Activated T-cell treated with anti-CD3 and anti-CD28 coated beads, Interleukin-2, amount 50 U/mL, for 72 hours (primary cell): Measurements from ENCODE around the gene HAGHL. TPM values are rescaled to one million over a fixed set of nuclear protein-coding genes. Genes with fewer than 3 reads are reported as not detected.

Experiments
- ATAC-seq, 2 donors: fragments of 150-1000 bp; cut with Tn5 transposase; replicated peaks in 1 of 2; 2 replicates each; pipeline ENCODE4 v1.10.0; 2021; ENCODE audit warnings: moderate library complexity in 2 of 2, mild to moderate bottlenecking in 1 of 2
- DNase-seq, 2 donors: peaks; one replicate each; pipeline ENCODE4 v3.0.0; 2021 to 2022; ENCODE audit warnings: mixed read lengths in 1 of 2
- H3K27ac Mint-ChIP-seq: one replicate; pipeline ENCODE4 v1.8.0; 2022; ENCODE audit warnings: mild to moderate bottlenecking, moderate library complexity, mixed read lengths
- H3K27me3 Mint-ChIP-seq: one replicate; pipeline ENCODE4 v1.8.0; 2022; ENCODE audit warnings: low read depth, mixed read lengths
- H3K36me3 Mint-ChIP-seq, 2 donors: one replicate each; pipeline ENCODE4 v1.8.0; 2022; ENCODE audit warnings: mixed read lengths in 2 of 2, mild to moderate bottlenecking in 1 of 2; ENCODE audit not compliant: insufficient read depth in 2 of 2
- H3K4me1 Mint-ChIP-seq: one replicate; pipeline ENCODE4 v1.8.0; 2022; ENCODE audit warnings: low read depth, mixed read lengths
- H3K4me3 Mint-ChIP-seq, 2 donors: one replicate each; pipeline ENCODE4 v1.8.0; 2022; ENCODE audit warnings: mild to moderate bottlenecking in 2 of 2, mixed read lengths in 2 of 2, moderate library complexity in 2 of 2
- H3K9me3 Mint-ChIP-seq, 2 donors: one replicate each; pipeline ENCODE4 v1.8.0; 2022; ENCODE audit warnings: mixed read lengths in 2 of 2
- total RNA-seq, 2 donors: library from RNA; stranded (reverse); gene quantifications; one replicate each; pipeline ENCODE4 v1.2.3, GENCODE V29; 2022

HAGHL gene
- total RNA-seq, 2 donors from 2014 or later, result 11.4 to 17.6 TPM

DNA sequence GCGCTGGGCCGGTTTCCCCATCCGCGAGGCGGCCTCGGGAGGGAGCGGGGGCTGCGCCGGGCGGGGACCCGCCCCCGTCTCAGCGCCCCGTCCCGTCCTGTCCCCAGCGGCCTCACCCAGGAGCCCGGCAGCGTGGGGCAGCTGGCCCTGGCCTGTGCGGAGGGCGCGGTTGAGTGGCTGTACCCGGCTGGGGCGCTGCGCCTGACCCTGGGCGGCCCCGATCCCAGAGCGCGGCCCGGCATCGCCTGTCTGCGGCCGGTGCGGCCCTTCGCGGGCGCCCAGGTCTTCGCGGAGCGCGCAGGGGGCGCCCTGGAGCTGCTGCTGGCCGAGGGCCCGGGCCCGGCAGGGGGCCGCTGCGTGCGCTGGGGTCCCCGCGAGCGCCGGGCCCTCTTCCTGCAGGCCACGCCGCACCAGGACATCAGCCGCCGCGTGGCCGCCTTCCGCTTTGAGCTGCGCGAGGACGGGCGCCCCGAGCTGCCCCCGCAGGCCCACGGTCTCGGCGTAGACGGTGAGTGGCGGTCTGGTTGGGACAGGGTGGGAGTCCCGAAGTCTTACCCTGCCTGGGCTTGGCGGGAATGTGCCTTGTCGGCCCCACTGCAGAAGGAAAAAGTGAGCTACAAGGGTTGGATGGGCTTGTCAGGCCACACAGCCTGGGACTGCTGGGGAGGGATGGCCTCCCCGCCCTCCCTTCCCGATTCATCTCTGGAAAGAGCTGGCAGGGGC is 11.3 kb upstream of the HAGHL start:
- Mint-ChIP-seq H3K27me3 (peaks cover 7% of the 10 kb centered on the region), H3K4me3 (peak overlapping the region; percentile 58 to 70), H3K27ac (no peak overlapping the region), H3K4me1 (peaks cover 28% of the 10 kb centered on the region), H3K36me3 (no peaks in the 10 kb centered on the region), H3K9me3 (no peaks in the 10 kb centered on the region)
- ATAC-seq, result peak; percentile 23 to 28
- peak; percentile 42 to 45 for DNase-seq

GRCh38 chr16:716200-716568 is 10.7 kb upstream of the HAGHL start:
- ATAC-seq, result no peak
- Mint-ChIP-seq H3K36me3 (no peaks in the 10 kb centered on the region), H3K4me1 (peaks cover 28% of the 10 kb centered on the region), H3K27me3 (peaks cover 7% of the 10 kb centered on the region), H3K9me3 (no peaks in the 10 kb centered on the region), H3K27ac (no peak overlapping the region), H3K4me3 (peak overlapping the region; percentile 65 to 70)
- no peak for DNase-seq

DNA sequence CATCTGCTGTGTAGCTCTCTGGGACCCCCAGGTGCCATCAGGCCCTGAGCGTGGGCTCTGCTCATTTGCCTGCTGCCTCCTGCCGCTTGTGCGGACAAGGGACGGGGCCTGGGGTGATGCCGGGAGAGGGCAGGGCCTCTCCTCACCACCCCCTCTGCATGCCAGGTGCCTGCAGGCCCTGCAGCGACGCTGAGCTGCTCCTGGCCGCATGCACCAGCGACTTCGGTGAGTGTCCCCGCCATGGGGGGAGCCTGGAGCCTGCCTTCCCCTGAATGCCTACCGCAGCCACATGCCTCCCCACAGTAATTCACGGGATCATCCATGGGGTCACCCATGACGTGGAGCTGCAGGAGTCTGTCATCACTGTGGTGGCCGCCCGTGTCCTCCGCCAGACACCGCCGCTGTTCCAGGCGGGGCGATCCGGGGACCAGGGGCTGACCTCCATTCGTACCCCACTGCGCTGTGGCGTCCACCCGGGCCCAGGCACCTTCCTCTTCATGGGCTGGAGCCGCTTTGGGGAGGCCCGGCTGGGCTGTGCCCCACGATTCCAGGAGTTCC is 10.1 kb upstream of the HAGHL start:
- Mint-ChIP-seq H3K4me3 (peak overlapping the region; percentile 17 to 70), H3K36me3 (no peaks in the 10 kb centered on the region), H3K4me1 (peaks cover 28% of the 10 kb centered on the region), H3K27ac (no peak overlapping the region), H3K27me3 (peaks cover 7% of the 10 kb centered on the region), H3K9me3 (no peaks in the 10 kb centered on the region)
- DNase-seq (no peak), ATAC-seq (no peak)

- peaks cover 4% of the 10 kb centered on the region for H3K27me3 Mint-ChIP-seq
- H3K4me3 Mint-ChIP-seq, result no peak overlapping the region
Measured at GRCh38 chr16:717450-718245, 9.3 kb upstream of the HAGHL start.

DNA sequence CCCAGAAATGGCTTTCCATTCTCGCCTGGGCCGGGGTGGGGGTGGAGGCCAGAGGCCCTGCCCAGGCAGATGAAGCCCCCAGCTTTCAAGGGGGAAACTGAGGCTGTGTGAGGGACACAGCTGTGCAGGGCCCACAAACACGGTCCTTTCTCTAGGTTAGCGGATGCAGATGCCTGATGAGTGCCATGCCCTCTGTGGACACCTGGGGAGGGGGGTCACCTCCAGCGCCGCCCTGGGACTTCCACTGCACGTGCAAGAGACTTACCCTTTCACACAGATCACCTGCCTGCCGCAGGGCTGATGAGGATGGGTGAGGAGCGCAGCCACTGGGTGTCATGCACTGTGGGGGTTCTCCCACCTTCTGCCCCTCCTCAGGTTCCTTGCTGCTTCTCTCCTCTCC is 8.5 kb upstream of the HAGHL start:
- no peaks in the 10 kb centered on the region for H3K9me3 Mint-ChIP-seq
- no peaks in the 10 kb centered on the region for H3K36me3 Mint-ChIP-seq
- H3K4me1 Mint-ChIP-seq, result peaks cover 29% of the 10 kb centered on the region
- H3K4me3 Mint-ChIP-seq, result no peak overlapping the region
- no peaks in the 10 kb centered on the region for H3K27me3 Mint-ChIP-seq
- H3K27ac Mint-ChIP-seq, result no peak overlapping the region
- no peak for DNase-seq
- ATAC-seq, result no peak

More at GRCh38 chr16:717450-718245, 9.3 kb upstream of the HAGHL start:
- DNase-seq, result no peak
- H3K4me1 Mint-ChIP-seq, result peaks cover 28% of the 10 kb centered on the region
- H3K9me3 Mint-ChIP-seq, result no peaks in the 10 kb centered on the region
- ATAC-seq, result no peak
- H3K36me3 Mint-ChIP-seq, result no peaks in the 10 kb centered on the region
- no peak overlapping the region for H3K27ac Mint-ChIP-seq

DNA sequence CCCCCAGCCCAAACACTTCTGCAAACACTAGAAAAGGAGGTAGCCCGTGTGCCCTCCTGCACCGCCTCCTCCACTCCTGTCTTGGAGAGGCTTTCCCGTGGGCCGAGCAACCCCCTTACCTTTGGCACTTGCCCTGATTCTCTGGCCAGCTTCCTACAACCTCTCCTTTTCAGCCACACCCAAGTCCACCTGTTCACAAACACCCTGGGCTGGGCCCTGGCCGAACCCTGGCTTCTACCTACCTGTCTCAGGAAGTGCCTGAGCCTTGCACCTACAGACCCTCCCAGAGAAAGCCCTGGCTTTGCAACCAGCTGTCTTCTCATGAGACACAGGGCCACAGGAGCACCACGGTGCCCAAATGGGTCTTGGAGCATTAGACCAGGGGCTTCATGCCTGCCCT is 8.0 kb upstream of the HAGHL start:
- Mint-ChIP-seq H3K27ac (no peak overlapping the region), H3K27me3 (no peaks in the 10 kb centered on the region), H3K36me3 (no peaks in the 10 kb centered on the region), H3K4me1 (peaks cover 29% of the 10 kb centered on the region), H3K9me3 (no peaks in the 10 kb centered on the region), H3K4me3 (peak overlapping the region; percentile 87 to 91)
- ATAC-seq (no peak), DNase-seq (no peak)

GRCh38 chr16:719815-720446 is 7.0 kb upstream of the HAGHL start:
- Mint-ChIP-seq H3K27ac (no peak overlapping the region), H3K36me3 (no peaks in the 10 kb centered on the region), H3K27me3 (no peaks in the 10 kb centered on the region), H3K4me3 (peak overlapping the region; percentile 87 to 91), H3K9me3 (no peaks in the 10 kb centered on the region), H3K4me1 (peaks cover 29% of the 10 kb centered on the region)
- ATAC-seq (no peak), DNase-seq (no peak)

- no peaks in the 10 kb centered on the region for H3K36me3 Mint-ChIP-seq
- H3K9me3 Mint-ChIP-seq, result no peaks in the 10 kb centered on the region
- peak overlapping the region; percentile 87 to 91 for H3K4me3 Mint-ChIP-seq
- ATAC-seq, result peak; percentile 17 to 27
- no peaks in the 10 kb centered on the region for H3K27me3 Mint-ChIP-seq
- no peak overlapping the region for H3K27ac Mint-ChIP-seq
- H3K4me1 Mint-ChIP-seq, result peaks cover 29% of the 10 kb centered on the region
- DNase-seq, result peak; percentile 41 to 49
Measured at GRCh38 chr16:720447-720989, 6.4 kb upstream of the HAGHL start.

GRCh38 chr16:720990-721764 is 5.7 kb upstream of the HAGHL start, which contains the start of gene ANTKMT:
TSS of gene ANTKMT (plus strand) at chr16:721146. CDS start at chr16:721275, 129 bp downstream.
- Mint-ChIP-seq H3K4me1 (peaks cover 29% of the 10 kb centered on the region), H3K36me3 (no peaks in the 10 kb centered on the region), H3K27ac (no peak within 1 kb of the TSS), H3K9me3 (no peaks in the 10 kb centered on the region), H3K27me3 (no peaks in the 10 kb centered on the region), H3K4me3 (peak within 1 kb of the TSS; percentile 87 to 91)
- ATAC-seq (peak; percentile 82 to 83), DNase-seq (peak; percentile 87)

DNA sequence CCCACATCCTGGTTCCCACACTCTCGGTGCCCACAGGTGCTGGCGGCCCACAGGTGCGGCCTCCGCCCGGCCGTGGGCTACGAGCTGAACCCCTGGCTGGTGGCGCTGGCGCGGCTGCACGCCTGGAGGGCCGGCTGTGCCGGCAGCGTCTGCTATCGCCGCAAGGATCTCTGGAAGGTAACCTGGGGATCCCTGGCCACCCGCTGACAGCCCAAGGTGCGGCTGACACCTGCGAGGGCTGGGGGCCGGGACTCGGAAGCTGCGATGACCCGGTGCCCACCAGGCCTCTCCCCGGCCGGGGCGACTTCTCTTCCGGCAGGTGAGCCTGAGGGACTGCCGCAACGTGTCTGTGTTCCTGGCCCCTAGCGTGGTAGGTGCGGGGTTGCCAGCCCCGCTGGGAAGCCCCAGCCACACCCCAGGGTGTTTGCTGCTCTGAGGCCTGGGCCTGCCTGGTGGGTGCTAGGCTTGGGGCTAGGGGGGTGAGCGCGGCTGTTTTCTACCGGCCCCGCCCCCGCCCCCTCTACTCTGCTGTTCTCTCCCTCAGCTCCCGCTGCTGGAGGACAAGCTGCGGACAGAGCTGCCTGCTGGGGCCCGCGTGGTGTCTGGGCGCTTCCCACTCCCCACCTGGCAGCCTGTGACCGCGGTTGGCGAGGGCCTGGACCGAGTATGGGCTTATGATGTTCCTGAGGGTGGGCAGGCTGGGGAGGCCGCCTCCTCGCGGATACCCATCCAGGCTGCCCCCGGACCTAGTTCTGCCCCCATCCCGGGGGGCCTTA is 5.0 kb upstream of the HAGHL start:
- H3K27me3 Mint-ChIP-seq, result no peaks in the 10 kb centered on the region
- H3K4me1 Mint-ChIP-seq, result peaks cover 24% of the 10 kb centered on the region
- H3K36me3 Mint-ChIP-seq, result no peaks in the 10 kb centered on the region
- peak overlapping the region; percentile 79 to 87 for H3K4me3 Mint-ChIP-seq
- peak in 1 of 2 donors; percentile 4 for ATAC-seq
- peak in 1 of 2 donors; percentile 36 for DNase-seq
- no peak overlapping the region for H3K27ac Mint-ChIP-seq
- H3K9me3 Mint-ChIP-seq, result no peaks in the 10 kb centered on the region

DNA sequence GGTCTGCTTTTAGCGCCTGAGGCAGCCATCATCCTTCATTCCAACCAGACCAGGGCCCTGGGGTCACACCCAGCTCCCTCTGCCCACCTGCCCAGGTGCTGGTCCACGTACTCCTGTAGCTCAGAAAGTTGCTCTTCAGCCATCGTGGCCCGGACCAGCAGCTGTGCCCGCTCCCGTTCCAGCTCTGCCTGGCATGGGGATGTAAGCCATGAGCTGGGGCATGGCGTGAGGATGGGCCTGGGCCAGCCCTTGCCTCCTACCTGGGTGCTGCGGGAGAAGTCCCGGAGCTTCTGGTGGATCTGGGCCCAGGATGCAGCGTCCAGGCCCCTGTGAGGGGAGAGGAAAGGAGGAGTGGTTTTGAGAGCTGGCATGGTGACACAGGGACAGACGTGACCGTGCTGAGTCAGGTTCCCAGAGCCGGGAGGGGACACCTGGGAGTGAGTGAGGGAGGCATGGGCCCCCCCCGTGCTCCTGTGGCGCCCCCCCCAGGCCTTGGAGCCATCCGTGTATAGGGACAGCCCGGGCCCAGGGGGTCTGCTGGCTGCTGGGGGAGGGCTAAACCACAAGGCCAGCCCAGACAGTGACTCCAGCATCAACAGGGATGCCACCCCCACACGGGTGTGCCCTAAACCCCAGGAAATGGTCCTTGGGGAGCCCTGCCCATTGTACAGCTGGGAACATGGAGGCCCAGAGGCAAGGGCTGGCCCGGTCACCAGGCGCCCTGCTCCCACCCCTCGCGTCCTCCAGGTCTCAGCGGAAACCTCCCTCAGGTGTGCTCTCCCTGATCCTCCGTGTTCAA is 3.9 kb upstream of the HAGHL start:
- Mint-ChIP-seq H3K27ac (no peak overlapping the region), H3K36me3 (no peaks in the 10 kb centered on the region), H3K4me1 (peaks cover 24% of the 10 kb centered on the region), H3K27me3 (no peaks in the 10 kb centered on the region), H3K9me3 (no peaks in the 10 kb centered on the region), H3K4me3 (peak overlapping the region; percentile 79 to 87)
- DNase-seq (no peak), ATAC-seq (no peak)
